HG02678 (cell line): ENCODE results near the gene RBMS1.

Experiments
- ATAC-seq: cut with Tn5 transposase; IDR thresholded peaks from one replicate; pipeline ENCODE4 v1.9.1; 2021; ENCODE audit warnings: mild to moderate bottlenecking, moderate library complexity; ENCODE audit not compliant: unreplicated experiment

RBMS1 gene

GRCh38 chr2:160365716-160366367 is 127.8 kb downstream of the RBMS1 start:
- no peak for ATAC-seq

GRCh38 chr2:160364364-160364763 is 129.2 kb downstream of the RBMS1 start:
- no peak for ATAC-seq

- no peak for ATAC-seq
Observed at GRCh38 chr2:160363961-160364360, 129.6 kb downstream of the RBMS1 start.

GRCh38 chr2:160363055-160363454 is 130.6 kb downstream of the RBMS1 start:
- no peak for ATAC-seq

- no peak for ATAC-seq
Observed at GRCh38 chr2:160362541-160362940, 131.1 kb downstream of the RBMS1 start.

- ATAC-seq, result no peak
Observed at GRCh38 chr2:160362018-160362417, 131.6 kb downstream of the RBMS1 start.

- ATAC-seq, result no peak
Observed at GRCh38 chr2:160360089-160360757, 133.4 kb downstream of the RBMS1 start.

GRCh38 chr2:160358046-160358445 is 135.6 kb downstream of the RBMS1 start:
- ATAC-seq, result no peak

- no peak for ATAC-seq
Observed at GRCh38 chr2:160356485-160356884, 137.1 kb downstream of the RBMS1 start.

GRCh38 chr2:160355080-160355479 is 138.5 kb downstream of the RBMS1 start:
- no peak for ATAC-seq

GRCh38 chr2:160354677-160355076 is 138.9 kb downstream of the RBMS1 start:
- ATAC-seq, result no peak

GRCh38 chr2:160353813-160354212 is 139.8 kb downstream of the RBMS1 start:
- no peak for ATAC-seq

- ATAC-seq, result no peak
Observed at GRCh38 chr2:160353166-160353565, 140.4 kb downstream of the RBMS1 start.

- ATAC-seq, result no peak
Observed at GRCh38 chr2:160352500-160352899, 141.1 kb downstream of the RBMS1 start.

- no peak for ATAC-seq
Observed at GRCh38 chr2:160351956-160352355, 141.7 kb downstream of the RBMS1 start.

GRCh38 chr2:160349306-160349705 is 144.3 kb downstream of the RBMS1 start:
- no peak for ATAC-seq

GRCh38 chr2:160347269-160347863 is 146.2 kb downstream of the RBMS1 start:
- ATAC-seq, result no peak

GRCh38 chr2:160345071-160345764 is 148.4 kb downstream of the RBMS1 start:
- no peak for ATAC-seq

- no peak for ATAC-seq
Observed at GRCh38 chr2:160343404-160343803, 150.2 kb downstream of the RBMS1 start.

- no peak for ATAC-seq
Observed at GRCh38 chr2:160339726-160340125, 153.9 kb downstream of the RBMS1 start.

GRCh38 chr2:160338901-160339685 is 154.5 kb downstream of the RBMS1 start:
- ATAC-seq, result no peak
